GM19468 (cell line): Measurements from ENCODE around the gene GZMM.

Source experiments
- ATAC-seq: cut with Tn5 transposase; IDR thresholded peaks from one replicate; pipeline ENCODE4 v1.9.1; 2021; ENCODE audit warnings: mild to moderate bottlenecking, moderate library complexity, moderate number of reproducible peaks; ENCODE audit not compliant: unreplicated experiment; ENCODE audit errors: extremely low read depth

GZMM gene

GRCh38 chr19:558770-559439, 15.1 kb downstream of the GZMM start:
- ATAC-seq: no peak

GRCh38 chr19:560121-560520, 16.3 kb downstream of the GZMM start:
- no peak for ATAC-seq

GRCh38 chr19:566403-566802, 22.6 kb downstream of the GZMM start:
- ATAC-seq: no peak

GRCh38 chr19:566844-567243, 23.0 kb downstream of the GZMM start:
- no peak for ATAC-seq

- no peak for ATAC-seq
Measured at GRCh38 chr19:567296-567900, 23.5 kb downstream of the GZMM start.

GRCh38 chr19:570251-570686, 26.4 kb downstream of the GZMM start:
- ATAC-seq: no peak

- no peak for ATAC-seq
Measured at GRCh38 chr19:570937-571565, 27.2 kb downstream of the GZMM start.

- ATAC-seq: no peak
Measured at GRCh38 chr19:571566-571974, 27.7 kb downstream of the GZMM start.

- peak; percentile 64 for ATAC-seq
Measured at GRCh38 chr19:572140-572742, 28.4 kb downstream of the GZMM start, which contains the start of gene BSG. TSS of gene BSG (plus strand) at chr19:572596. CDS start at chr19:572635, 39 bp downstream.

- peak; percentile 8 for ATAC-seq
Measured at GRCh38 chr19:572743-573518, 29.1 kb downstream of the GZMM start.

GRCh38 chr19:573519-573825, 29.6 kb downstream of the GZMM start:
- no peak for ATAC-seq

- no peak for ATAC-seq
Measured at GRCh38 chr19:574658-575526, 31.0 kb downstream of the GZMM start.

GRCh38 chr19:575527-576506, 32.0 kb downstream of the GZMM start:
- ATAC-seq: no peak

GRCh38 chr19:576768-577438, 33.0 kb downstream of the GZMM start:
- ATAC-seq: no peak

- no peak for ATAC-seq
Measured at GRCh38 chr19:577439-578392, 33.9 kb downstream of the GZMM start.

- no peak for ATAC-seq
Measured at GRCh38 chr19:579111-579841, 35.4 kb downstream of the GZMM start.
